Astrocyte (in vitro differentiated cells and primary cell): ENCODE measurements around the gene BSN. TPM values are rescaled to one million over a fixed set of nuclear protein-coding genes. Genes with fewer than 3 reads are reported as not detected.
"Not testable (repeated sequence)": the region's sequence is repeated elsewhere in the genome, so short reads cannot be mapped to it uniquely, and the experiment has no call there.

Source experiments
- DNase-seq: peaks from one replicate; pipeline ENCODE4 v3.0.0-alpha.2; 2010; ENCODE audit warnings: low read depth
- FAIRE-seq: peaks from 2 replicates; lab custom pipeline; 2011; peaks lifted over from hg19 to GRCh38; lab: Jason Lieb, UNC
- H2AFZ ChIP-seq: 2 replicates; pipeline ENCODE4 v1.6.0; 2012; ENCODE audit warnings: low read depth, low read length, inconsistent platforms
- H3K27ac ChIP-seq: 2 replicates; pipeline ENCODE4 v1.5.1; 2011; ENCODE audit warnings: low read depth, low read length, inconsistent platforms
- H3K27me3 ChIP-seq: 2 replicates; pipeline ENCODE4 v1.6.0; 2011; ENCODE audit warnings: low read length, inconsistent platforms; ENCODE audit not compliant: insufficient read depth
- H3K36me3 ChIP-seq: 2 replicates; pipeline ENCODE4 v1.5.1; 2011; ENCODE audit warnings: low read length, inconsistent platforms; ENCODE audit not compliant: insufficient read depth
- H3K4me1 ChIP-seq: 2 replicates; pipeline ENCODE4 v1.5.1; 2011; ENCODE audit warnings: low read length, inconsistent platforms; ENCODE audit not compliant: insufficient read depth
- H3K4me2 ChIP-seq: 2 replicates; pipeline ENCODE4 v1.6.0; 2012; ENCODE audit warnings: low read length, inconsistent platforms
- H3K4me3 ChIP-seq: 2 replicates; pipeline ENCODE4 v1.5.1; 2011; ENCODE audit warnings: low read depth, mild to moderate bottlenecking, low read length, inconsistent platforms; ENCODE audit not compliant: insufficient read depth
- H3K79me2 ChIP-seq: 2 replicates; pipeline ENCODE4 v1.6.0; 2012; ENCODE audit warnings: mild to moderate bottlenecking, low read length, inconsistent platforms; ENCODE audit not compliant: insufficient read depth
- H3K9ac ChIP-seq: 2 replicates; pipeline ENCODE4 v1.6.0; 2012; ENCODE audit warnings: mild to moderate bottlenecking, low read length, inconsistent platforms
- H3K9me3 ChIP-seq: 2 replicates; pipeline ENCODE4 v1.5.1; 2012; ENCODE audit warnings: low read depth, mild to moderate bottlenecking, low read length, inconsistent platforms; ENCODE audit not compliant: insufficient read depth
- H4K20me1 ChIP-seq: 2 replicates; pipeline ENCODE4 v1.6.0; 2012; ENCODE audit warnings: low read length, inconsistent platforms; ENCODE audit not compliant: insufficient read depth
- H3K27ac Mint-ChIP-seq: one replicate; pipeline ENCODE4 v1.8.0; 2021; ENCODE audit warnings: mild to moderate bottlenecking, mixed read lengths; ENCODE audit not compliant: unreplicated experiment
- H3K27me3 Mint-ChIP-seq: one replicate; pipeline ENCODE4 v1.8.0; 2021; ENCODE audit warnings: low read depth, mixed read lengths; ENCODE audit not compliant: unreplicated experiment
- H3K36me3 Mint-ChIP-seq: one replicate; pipeline ENCODE4 v1.8.0; 2021; ENCODE audit warnings: low read depth, mixed read lengths; ENCODE audit not compliant: unreplicated experiment
- H3K4me1 Mint-ChIP-seq: one replicate; pipeline ENCODE4 v1.8.0; 2021; ENCODE audit warnings: low read depth, mixed read lengths; ENCODE audit not compliant: unreplicated experiment
- H3K4me3 Mint-ChIP-seq: one replicate; pipeline ENCODE4 v1.8.0; 2021; ENCODE audit warnings: mild to moderate bottlenecking, moderate library complexity, mixed read lengths; ENCODE audit not compliant: unreplicated experiment
- H3K9me3 Mint-ChIP-seq: one replicate; pipeline ENCODE4 v1.8.0; 2021; ENCODE audit warnings: mild to moderate bottlenecking, mixed read lengths; ENCODE audit not compliant: unreplicated experiment
- EZH2 ChIP-seq: IDR thresholded peaks from 2 replicates; pipeline ENCODE4 v1.6.1; 2012; ENCODE audit warnings: mild to moderate bottlenecking, low read length, inconsistent platforms; ENCODE audit not compliant: insufficient read depth
- total RNA-seq: library from RNA; stranded (reverse); gene quantifications from 2 replicates; pipeline ENCODE4 v1.2.1, GENCODE V29; 2021
- TF ChIP-seq, protein P1 (sequence below): IDR thresholded peaks from 2 replicates; pipeline ENCODE4 v1.5.1; 2011; ENCODE audit warnings: low read depth, mild to moderate bottlenecking, inconsistent platforms, low read length, moderate library complexity; ENCODE audit not compliant: insufficient read depth

BSN gene
- total RNA-seq, 1 donor from 2014 or later: 0.86 TPM

- Mint-ChIP-seq H3K27ac (peak within 1 kb of the TSS; percentile 96), H3K9me3 (no peaks in the 10 kb centered on the region), H3K27me3 (no peaks in the 10 kb centered on the region), H3K36me3 (peaks cover 1% of the 10 kb centered on the region), H3K4me1 (peaks cover 5% of the 10 kb centered on the region), H3K4me3 (peak within 1 kb of the TSS; percentile 95)
- DNase-seq (peak; percentile 85), FAIRE-seq (no peak)
- Histone ChIP-seq H3K9ac (peak within 1 kb of the TSS; percentile 86), H2AFZ (peak within 1 kb of the TSS; percentile 95), H3K27me3 (peaks cover 3% of the 10 kb centered on the region), H4K20me1 (peaks cover under 1% of the 10 kb centered on the region), H3K36me3 (no peaks in the 10 kb centered on the region), H3K4me3 (peak within 1 kb of the TSS; percentile 67), H3K79me2 (peaks cover 26% of the 10 kb centered on the region), H3K9me3 (no peaks in the 10 kb centered on the region), H3K4me1 (peaks cover 11% of the 10 kb centered on the region), H3K4me2 (peak within 1 kb of the TSS; percentile 86), H3K27ac (peak within 1 kb of the TSS; percentile 54)
- TF ChIP-seq, protein P1, sequence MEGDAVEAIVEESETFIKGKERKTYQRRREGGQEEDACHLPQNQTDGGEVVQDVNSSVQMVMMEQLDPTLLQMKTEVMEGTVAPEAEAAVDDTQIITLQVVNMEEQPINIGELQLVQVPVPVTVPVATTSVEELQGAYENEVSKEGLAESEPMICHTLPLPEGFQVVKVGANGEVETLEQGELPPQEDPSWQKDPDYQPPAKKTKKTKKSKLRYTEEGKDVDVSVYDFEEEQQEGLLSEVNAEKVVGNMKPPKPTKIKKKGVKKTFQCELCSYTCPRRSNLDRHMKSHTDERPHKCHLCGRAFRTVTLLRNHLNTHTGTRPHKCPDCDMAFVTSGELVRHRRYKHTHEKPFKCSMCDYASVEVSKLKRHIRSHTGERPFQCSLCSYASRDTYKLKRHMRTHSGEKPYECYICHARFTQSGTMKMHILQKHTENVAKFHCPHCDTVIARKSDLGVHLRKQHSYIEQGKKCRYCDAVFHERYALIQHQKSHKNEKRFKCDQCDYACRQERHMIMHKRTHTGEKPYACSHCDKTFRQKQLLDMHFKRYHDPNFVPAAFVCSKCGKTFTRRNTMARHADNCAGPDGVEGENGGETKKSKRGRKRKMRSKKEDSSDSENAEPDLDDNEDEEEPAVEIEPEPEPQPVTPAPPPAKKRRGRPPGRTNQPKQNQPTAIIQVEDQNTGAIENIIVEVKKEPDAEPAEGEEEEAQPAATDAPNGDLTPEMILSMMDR: no peak
- TF ChIP-seq EZH2: no peak
Measured at GRCh38 chr3:49689046-49689907, 135.0 kb downstream of the BSN start, which contains the start of the genes MST1 and RNF123. Gene MST1, minus strand, starts transcription at chr3:49689474. Its CDS starts 783 bp downstream, at chr3:49688691. Gene RNF123, plus strand, starts transcription at chr3:49689557. Its CDS starts 1,609 bp downstream, at chr3:49691166.

DNA sequence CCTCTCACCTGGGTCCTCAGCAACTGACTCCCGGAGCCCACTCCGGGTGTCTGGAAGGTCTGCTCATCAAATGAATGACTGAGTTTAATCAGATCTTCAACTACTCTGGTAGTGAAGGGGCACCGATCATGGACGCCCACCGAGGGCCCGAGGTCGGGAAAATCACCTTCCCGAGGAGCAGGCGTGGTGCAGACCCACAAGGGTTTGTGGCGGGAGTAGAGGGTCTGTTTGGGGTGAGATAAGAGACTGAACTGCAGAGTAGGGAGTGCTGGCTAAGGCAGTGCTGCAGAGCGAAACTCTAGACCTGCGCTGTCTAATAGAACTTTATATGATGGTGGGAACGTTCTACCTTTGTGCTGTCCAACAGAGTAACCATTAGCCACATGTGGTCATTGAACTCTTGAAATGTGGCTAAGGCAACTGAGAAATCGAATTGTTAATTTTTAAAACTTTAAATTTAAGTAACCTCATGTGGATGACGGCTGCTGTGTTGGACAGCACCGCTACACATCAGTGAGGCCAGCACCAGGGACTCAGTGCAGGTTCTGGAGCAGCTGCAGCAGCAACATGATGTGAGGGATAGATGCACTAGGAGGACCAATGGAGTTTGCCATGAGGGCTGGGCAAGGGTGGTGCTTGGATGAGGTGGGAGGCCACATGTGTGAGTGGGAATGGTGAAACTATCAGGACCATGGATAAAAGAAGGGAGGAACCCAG, 135.8 kb downstream of the BSN start:
- peak overlapping the region; percentile 54 for H3K27ac ChIP-seq
- not testable (repeated sequence) for FAIRE-seq, H3K36me3 Mint-ChIP-seq

GRCh38 chr3:49690856-49691255, 136.6 kb downstream of the BSN start:
- H3K4me3 Mint-ChIP-seq, H3K9me3 ChIP-seq, DNase-seq, H3K27me3 ChIP-seq, H3K27ac ChIP-seq, H3K36me3 Mint-ChIP-seq, FAIRE-seq, H3K27me3 Mint-ChIP-seq, H3K9me3 Mint-ChIP-seq, H2AFZ ChIP-seq, H3K36me3 ChIP-seq, H4K20me1 ChIP-seq, H3K27ac Mint-ChIP-seq, H3K9ac ChIP-seq, H3K4me1 Mint-ChIP-seq, H3K4me3 ChIP-seq: not testable (repeated sequence)
- H3K4me1 ChIP-seq: peaks cover 11% of the 10 kb centered on the region
- H3K79me2 ChIP-seq: peaks cover 36% of the 10 kb centered on the region
- peak overlapping the region; percentile 86 for H3K4me2 ChIP-seq

More for the DNA sequence above, 135.8 kb downstream of the BSN start:
- Histone ChIP-seq H3K9ac (peak overlapping the region; percentile 86), H3K4me2 (peak overlapping the region; percentile 86), H2AFZ (peak overlapping the region; percentile 95), H3K79me2 (peaks cover 34% of the 10 kb centered on the region), H3K4me1 (peaks cover 11% of the 10 kb centered on the region), H3K4me3 (peak overlapping the region; percentile 67)
- not testable (repeated sequence) for H3K9me3 ChIP-seq, H3K27me3 ChIP-seq, H3K36me3 ChIP-seq, H4K20me1 ChIP-seq, DNase-seq, H3K4me1 Mint-ChIP-seq, H3K27me3 Mint-ChIP-seq, H3K9me3 Mint-ChIP-seq
- Mint-ChIP-seq H3K27ac (peak overlapping the region; percentile 75), H3K4me3 (peak overlapping the region; percentile 95)

GRCh38 chr3:49691481-49691880, 137.2 kb downstream of the BSN start:
- H3K79me2 ChIP-seq: peaks cover 36% of the 10 kb centered on the region
- H3K9ac ChIP-seq, DNase-seq, H3K36me3 Mint-ChIP-seq, H3K27me3 Mint-ChIP-seq, H2AFZ ChIP-seq, H4K20me1 ChIP-seq, FAIRE-seq, H3K27ac Mint-ChIP-seq, H3K4me2 ChIP-seq, H3K4me3 ChIP-seq, H3K27me3 ChIP-seq, H3K27ac ChIP-seq, H3K9me3 Mint-ChIP-seq, H3K9me3 ChIP-seq, H3K4me1 Mint-ChIP-seq, H3K4me3 Mint-ChIP-seq, H3K36me3 ChIP-seq: not testable (repeated sequence)
- peaks cover 11% of the 10 kb centered on the region for H3K4me1 ChIP-seq
